Mesangial cell (primary cell): ENCODE measurements around the gene ZNF318. TPM values are rescaled to one million over a fixed set of nuclear protein-coding genes. Genes with fewer than 3 reads are reported as not detected.

Source experiments
- total RNA-seq: library from RNA; depleted of rRNA; stranded (reverse); fragments of >200 nt; gene quantifications from 2 replicates; pipeline ENCODE4 v1.2.3, GENCODE V29; 2015

Gene ZNF318
- 7.7 TPM in 2 replicates for total RNA-seq

GRCh38 chr6:43369174-43370002 lies at the start of gene ZNF318:
Gene ZNF318 (minus strand): TSS chr6:43369647. CDS start chr6:43369365, 282 bp downstream.

DNA sequence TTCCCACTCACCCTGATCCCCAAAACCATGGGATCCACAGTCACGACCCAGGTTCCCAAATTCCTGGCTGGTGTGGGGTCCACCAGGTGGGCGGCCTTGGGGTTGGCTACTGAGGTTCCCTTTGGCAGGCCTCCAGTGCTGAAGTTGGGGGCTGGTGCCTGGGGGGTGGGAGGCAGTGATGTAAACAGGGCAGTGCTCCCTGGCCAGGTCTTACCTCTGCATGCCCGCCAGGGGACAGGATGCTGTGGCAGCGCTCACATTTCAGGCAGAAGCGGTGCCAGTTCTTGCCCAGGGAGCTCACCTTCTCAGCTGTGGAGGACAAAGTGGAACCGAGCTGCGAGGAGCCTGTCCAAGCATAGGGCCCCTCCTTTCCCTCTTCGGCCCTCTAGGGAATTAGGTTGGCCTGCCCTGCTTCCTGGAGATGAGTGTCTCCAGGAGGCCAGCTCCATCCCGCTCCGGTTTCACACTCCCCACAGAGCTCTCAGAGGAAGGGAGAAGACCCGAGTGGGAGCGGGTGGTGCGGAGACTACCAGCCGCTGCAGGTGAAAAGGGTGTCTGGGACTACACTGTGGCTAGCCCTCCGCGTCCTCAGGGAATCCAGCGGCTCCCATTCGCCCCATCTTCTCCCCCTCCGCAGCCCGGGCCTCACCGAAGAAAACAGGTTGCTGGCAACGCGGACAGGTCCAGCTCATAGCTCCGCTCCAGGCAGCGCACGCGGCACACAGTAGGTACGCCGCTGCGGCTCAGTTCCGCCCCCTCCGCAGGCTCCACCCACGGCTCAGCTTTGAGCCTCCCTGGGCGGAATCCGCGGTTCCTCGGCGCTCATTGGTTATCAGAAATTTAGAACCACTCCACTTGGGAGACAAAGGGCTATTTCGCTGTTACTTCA lies 61.1 kb downstream of the ZNF318 start, which contains the start of gene CRIP3:
Gene CRIP3 (minus strand): TSS at position 726 of the 889 bp plus-strand sequence. CDS start 34 bp downstream, at position 692.

DNA sequence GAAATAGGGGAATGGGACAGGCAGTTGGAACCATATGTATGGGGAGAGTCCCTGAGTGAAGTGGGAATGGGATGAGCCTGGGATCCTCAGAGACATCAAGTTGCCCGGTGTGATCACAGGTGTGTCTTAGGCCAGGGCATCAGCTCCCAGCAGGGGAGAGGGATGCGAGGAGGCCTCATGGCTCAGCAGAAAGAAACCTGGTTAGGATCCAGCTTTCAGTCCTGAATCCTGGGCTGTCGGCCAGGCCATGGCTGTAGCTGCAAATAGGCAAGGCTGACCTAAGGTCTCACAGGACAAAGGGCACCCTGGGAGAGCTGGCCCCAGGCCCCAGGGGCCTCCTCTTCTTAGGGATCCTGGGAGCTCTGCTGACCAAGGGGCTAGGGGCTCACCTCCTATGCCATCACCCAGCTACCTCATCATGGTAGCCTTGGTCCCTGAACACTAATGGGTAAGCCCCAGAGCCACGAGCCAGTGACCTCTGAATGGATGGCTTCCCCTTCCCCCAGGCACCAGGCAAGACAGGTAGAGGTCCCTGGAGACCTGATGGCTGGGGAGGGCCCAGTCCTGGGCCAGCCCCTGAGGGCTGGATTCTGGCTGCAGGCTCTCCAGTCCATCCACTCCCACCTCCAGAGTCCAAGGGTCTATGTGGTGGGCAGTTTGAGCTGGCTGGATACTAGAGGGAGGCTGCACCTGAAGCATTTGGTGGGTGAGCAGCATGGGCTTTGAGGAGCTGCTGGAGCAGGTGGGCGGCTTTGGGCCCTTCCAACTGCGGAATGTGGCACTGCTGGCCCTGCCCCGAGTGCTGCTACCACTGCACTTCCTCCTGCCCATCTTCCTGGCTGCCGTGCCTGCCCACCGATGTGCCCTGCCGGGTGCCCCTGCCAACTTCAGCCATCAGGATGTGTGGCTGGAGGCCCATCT lies 71.5 kb downstream of the ZNF318 start, which contains the start of gene SLC22A7:
Gene SLC22A7 (plus strand): TSS at position 617 of the 921 bp plus-strand sequence. CDS start 99 bp downstream, at position 716.

Other genes starting within 250 kb of the ZNF318 start
- gene SRF, start 198.4 kb downstream of the ZNF318 start, total RNA-seq, result 40.3 and 44.2 TPM in 2 replicates
- 14.0 and 39.3 TPM in 2 replicates for gene CUL9, start 187.5 kb downstream of the ZNF318 start, total RNA-seq
- 90.3 and 107 TPM in 2 replicates for gene DNPH1, start 140.2 kb downstream of the ZNF318 start, total RNA-seq
- under 0.01 and 0.13 TPM in 2 replicates for gene TTBK1, start 126.2 kb downstream of the ZNF318 start, total RNA-seq
- not detected in 2 replicates for gene SLC22A7, start 71.4 kb downstream of the ZNF318 start, total RNA-seq
- not detected in 2 replicates for gene CRIP3, start 60.8 kb downstream of the ZNF318 start, total RNA-seq
- gene ABCC10, start 57.9 kb upstream of the ZNF318 start, total RNA-seq, result 23.5 and 32.1 TPM in 2 replicates
- 0.38 and 1.3 TPM in 2 replicates for gene DLK2, start 85.9 kb upstream of the ZNF318 start, total RNA-seq
- gene TJAP1, start 107.9 kb upstream of the ZNF318 start, total RNA-seq, result 15.3 and 20.3 TPM in 2 replicates
- under 0.01 and 1.4 TPM in 2 replicates for gene LRRC73, start 140.7 kb upstream of the ZNF318 start, total RNA-seq
- 93.5 and 107 TPM in 2 replicates for gene YIPF3, start 147.3 kb upstream of the ZNF318 start, total RNA-seq
- gene POLR1C, start 147.4 kb upstream of the ZNF318 start, total RNA-seq, result 17.5 and 24.8 TPM in 2 replicates
- gene XPO5, start 206.4 kb upstream of the ZNF318 start, total RNA-seq, result 29.2 and 46.4 TPM in 2 replicates
- 11.3 and 22.2 TPM in 2 replicates for gene POLH, start 206.5 kb upstream of the ZNF318 start, total RNA-seq